ENCODE measurements around the gene CA12. TPM values are rescaled to one million over a fixed set of nuclear protein-coding genes. Genes with fewer than 3 reads are reported as not detected.

CA12 gene
- total and polyA plus RNA-seq, 2 donors (not counting 3 experiments of a cell fraction or from before 2014, with no cell fraction given): 1.1 to 5.9 TPM

- intact Hi-C loops (cut with micrococcal nuclease) (no loop called here), dilution Hi-C loops (cut with MboI; ENCODE audit: extremely low pct_ligation_motif_present, low sequenced_read_pairs) (no loop called here)
- Histone ChIP-seq H4K20me1 (replicated peaks; ENCODE audit: control insufficient read depth, extremely low read depth, insufficient read depth, low read length) (no peaks in the 10 kb centered on the region), H3K27me3 (ENCODE audit: control insufficient read depth in 2 of 2, insufficient read depth in 2 of 2, low read length in 2 of 2) (peaks cover 0 to 2% of the 10 kb centered on the region in 2 experiments), H3K36me3 (ENCODE audit: control insufficient read depth in 2 of 2, extremely low read depth in 1 of 2, insufficient read depth in 2 of 2, low read length in 2 of 2) (no peaks in the 10 kb centered on the region), H3K27ac (ENCODE audit: insufficient read depth, low read depth, low read length) (no peak overlapping the region), H3K4me1 (ENCODE audit: control insufficient read depth, extremely low read depth, insufficient read depth, low read length) (peaks cover 5% of the 10 kb centered on the region), H3K4me3 (replicated peaks in 1 of 3; ENCODE audit: insufficient read depth in 1 of 3, low read depth in 1 of 3, low read length in 3 of 3) (no peak overlapping the region), H3K9me3 (replicated peaks; ENCODE audit: control insufficient read depth, insufficient read depth, low read length) (no peaks in the 10 kb centered on the region), H2AFZ (ENCODE audit: low read depth, low read length) (no peak overlapping the region), H3K9ac (replicated peaks; ENCODE audit: extremely low read depth, insufficient read depth, low read length) (no peak overlapping the region), H3K4me2 (ENCODE audit: insufficient read depth, low read length) (no peak overlapping the region), H3K79me2 (ENCODE audit: control insufficient read depth, insufficient read depth, low read length) (no peaks in the 10 kb centered on the region), H3K9me1 (replicated peaks; ENCODE audit: control insufficient read depth, extremely low read depth, insufficient read depth, low read length) (no peaks in the 10 kb centered on the region)
- ChIA-PET CTCF (interaction anchor here (0.9 to 1.4 kb wide), 2 partner anchors 20 to 62 kb away, joined by 3 read pairs; no protein-coding TSS in a partner anchor), POLR2A (no interaction called here)
- FAIRE-seq (no peak), DNase-seq (ENCODE audit: low read depth, low spot score) (no peak)
- no peak for TF ChIP-seq GATA2 (IDR thresholded peaks at IDR 0.05; ENCODE audit: insufficient read depth, insufficient read length, low read depth, low read length)
- TF ChIP-seq JUN (IDR thresholded peaks at IDR 0.05; ENCODE audit: borderline replicate concordance, insufficient read depth, insufficient read length, low read depth): no peak
- TF ChIP-seq, protein P1, sequence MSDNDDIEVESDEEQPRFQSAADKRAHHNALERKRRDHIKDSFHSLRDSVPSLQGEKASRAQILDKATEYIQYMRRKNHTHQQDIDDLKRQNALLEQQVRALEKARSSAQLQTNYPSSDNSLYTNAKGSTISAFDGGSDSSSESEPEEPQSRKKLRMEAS (IDR thresholded peaks at IDR 0.05; ENCODE audit: insufficient read depth, insufficient read length): no peak
- TF ChIP-seq POLR2A (IDR thresholded peaks at IDR 0.05; ENCODE audit: low read depth, low read length): no peak
- no peak for TF ChIP-seq EZH2 (IDR thresholded peaks at IDR 0.05; ENCODE audit: borderline replicate concordance, low read depth, low read length, severe bottlenecking)
- no peak for TF ChIP-seq POLR2AphosphoS5 (IDR thresholded peaks at IDR 0.05; ENCODE audit: insufficient read depth, low read depth, low read length)
- TF ChIP-seq CTCF (IDR thresholded peaks at IDR 0.05; ENCODE audit: extremely low read depth in 1 of 2, insufficient read depth in 1 of 2, low read depth in 1 of 2, low read length in 2 of 2): no peak
- TF ChIP-seq FOS (IDR thresholded peaks at IDR 0.05; ENCODE audit: borderline replicate concordance, insufficient read depth, low read length): no peak
- no peak for TF ChIP-seq MYC (IDR thresholded peaks at IDR 0.05; ENCODE audit: low read depth, low read length)
- BruUV-seq (replicated peaks): no TSS peak
Observed at GRCh38 chr15:63340353-63340752, 41.3 kb downstream of the CA12 start.

All from endothelial cell of umbilical vein (primary cell).